Measurements from ENCODE around the gene VWA3A.
"Not testable (repeated sequence)": the region's sequence is repeated elsewhere in the genome, so short reads cannot be mapped to it uniquely, and the experiment has no call there.

The VWA3A gene

DNA sequence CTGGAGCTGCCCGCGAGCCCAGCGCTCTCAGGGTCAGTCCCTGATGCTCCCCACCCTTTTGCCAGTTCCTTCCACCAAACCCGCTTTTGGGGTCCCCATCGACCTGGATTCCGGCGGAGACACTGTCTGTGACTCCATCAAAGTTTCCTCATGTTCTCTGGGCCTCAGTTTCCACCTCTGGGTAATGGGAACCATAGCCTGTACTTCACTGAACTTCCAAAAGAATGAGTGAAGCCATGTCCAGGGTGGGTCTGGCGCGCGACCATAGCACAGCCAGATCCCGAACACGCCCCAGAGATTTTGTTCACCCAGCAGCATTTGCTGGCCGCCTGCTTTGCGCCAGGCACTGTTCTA is 70.3 kb downstream of the VWA3A start:
- no peak for DNase-seq (ENCODE audit: extremely low spot score)
- ChIA-PET CTCF (no interaction called here), POLR2A (no interaction called here)
- no peak for TF ChIP-seq LEF1 (IDR thresholded peaks at IDR 0.05; ENCODE audit: borderline replicate concordance)
- TF ChIP-seq L3MBTL2 (conservative IDR thresholded peaks at IDR 0.05): no peak
- no peak for TF ChIP-seq TARDBP (IDR thresholded peaks at IDR 0.05)
- no peak for TF ChIP-seq SUZ12 (IDR thresholded peaks at IDR 0.05)
- no peak for TF ChIP-seq FOXK2 (IDR thresholded peaks at IDR 0.05)
- no peak for TF ChIP-seq SP1 (IDR thresholded peaks at IDR 0.05)

DNA sequence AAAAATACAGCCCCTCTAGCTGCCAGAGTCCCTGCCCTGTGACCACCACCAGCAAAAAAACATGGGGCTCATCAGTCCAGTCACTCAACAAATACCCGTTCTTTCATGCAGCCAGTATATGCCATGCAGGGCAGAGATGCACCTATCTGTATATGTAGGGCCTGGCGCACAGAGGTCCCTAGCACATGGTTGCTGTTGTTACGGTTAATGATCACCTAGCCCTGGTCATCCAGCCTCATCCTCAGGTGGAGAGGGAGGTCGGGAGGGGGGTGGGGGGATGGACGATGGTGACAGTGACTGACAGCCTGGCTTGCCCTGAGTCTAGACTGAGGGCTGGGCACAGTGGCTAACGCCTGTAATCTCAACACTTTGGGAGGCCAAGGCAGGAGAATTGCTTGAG is 71.5 kb downstream of the VWA3A start:
- POLR2A ChIA-PET: no interaction called here
- CTCF ChIA-PET: interaction anchor here (1.0 kb wide), 1 partner anchor 86 kb away, joined by 3 read pairs; no protein-coding TSS in a partner anchor
- DNase-seq (ENCODE audit: extremely low spot score): no peak
- TF ChIP-seq LEF1 (IDR thresholded peaks at IDR 0.05; ENCODE audit: borderline replicate concordance) (no peak), L3MBTL2 (conservative IDR thresholded peaks at IDR 0.05) (no peak), CTBP1 (IDR thresholded peaks at IDR 0.05; ENCODE audit: borderline replicate concordance) (no peak), FOXM1 (IDR thresholded peaks at IDR 0.05; ENCODE audit: borderline replicate concordance) (no peak), ZNF384 (IDR thresholded peaks at IDR 0.05) (no peak), HDGF (IDR thresholded peaks at IDR 0.05; ENCODE audit: borderline replicate concordance) (no peak), FOXK2 (IDR thresholded peaks at IDR 0.05) (no peak), ARNT (IDR thresholded peaks at IDR 0.05) (no peak)
- TF ChIP-seq, protein P1, sequence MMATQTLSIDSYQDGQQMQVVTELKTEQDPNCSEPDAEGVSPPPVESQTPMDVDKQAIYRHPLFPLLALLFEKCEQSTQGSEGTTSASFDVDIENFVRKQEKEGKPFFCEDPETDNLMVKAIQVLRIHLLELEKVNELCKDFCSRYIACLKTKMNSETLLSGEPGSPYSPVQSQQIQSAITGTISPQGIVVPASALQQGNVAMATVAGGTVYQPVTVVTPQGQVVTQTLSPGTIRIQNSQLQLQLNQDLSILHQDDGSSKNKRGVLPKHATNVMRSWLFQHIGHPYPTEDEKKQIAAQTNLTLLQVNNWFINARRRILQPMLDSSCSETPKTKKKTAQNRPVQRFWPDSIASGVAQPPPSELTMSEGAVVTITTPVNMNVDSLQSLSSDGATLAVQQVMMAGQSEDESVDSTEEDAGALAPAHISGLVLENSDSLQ (IDR thresholded peaks at IDR 0.05): no peak

DNA sequence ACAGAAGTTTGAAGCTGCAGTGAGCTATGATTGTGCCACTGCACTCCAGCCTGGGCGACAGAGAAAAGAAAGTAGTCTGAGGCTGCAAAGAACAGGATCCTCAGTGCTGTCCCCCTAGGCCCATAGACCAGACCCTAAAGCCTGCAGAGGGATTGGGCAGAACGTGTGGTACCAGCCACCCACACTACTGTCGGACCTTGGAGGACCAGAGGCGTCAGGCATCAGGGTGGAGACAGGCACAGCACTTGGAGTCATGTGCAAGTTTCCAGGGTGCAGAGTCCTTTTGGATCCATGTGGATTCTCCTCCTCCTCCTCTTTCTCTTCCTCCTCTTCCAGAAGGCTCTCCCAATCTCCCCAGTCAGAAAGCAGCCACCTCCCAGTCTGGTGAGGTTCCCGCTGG is 72.1 kb downstream of the VWA3A start:
- POLR2A ChIA-PET: no interaction called here
- CTCF ChIA-PET: interaction anchor here (1.0 kb wide), 1 partner anchor 87 kb away, joined by 3 read pairs; no protein-coding TSS in a partner anchor
- DNase-seq (ENCODE audit: extremely low spot score): no peak
- TF ChIP-seq ZNF384 (IDR thresholded peaks at IDR 0.05) (no peak), SUZ12 (IDR thresholded peaks at IDR 0.05) (no peak), SP1 (IDR thresholded peaks at IDR 0.05) (no peak), ARNT (IDR thresholded peaks at IDR 0.05) (no peak), TARDBP (IDR thresholded peaks at IDR 0.05) (no peak), FOXM1 (IDR thresholded peaks at IDR 0.05; ENCODE audit: borderline replicate concordance) (no peak), FOXK2 (IDR thresholded peaks at IDR 0.05) (no peak), HDGF (IDR thresholded peaks at IDR 0.05; ENCODE audit: borderline replicate concordance) (no peak), LEF1 (IDR thresholded peaks at IDR 0.05; ENCODE audit: borderline replicate concordance) (no peak), NFRKB (IDR thresholded peaks at IDR 0.05) (no peak), ELF4 (IDR thresholded peaks at IDR 0.05) (no peak), BHLHE40 (IDR thresholded peaks at IDR 0.05; ENCODE audit: borderline replicate concordance) (no peak), L3MBTL2 (conservative IDR thresholded peaks at IDR 0.05) (no peak), FOXA1 (IDR thresholded peaks at IDR 0.05) (no peak), CTBP1 (IDR thresholded peaks at IDR 0.05; ENCODE audit: borderline replicate concordance) (no peak)
- TF ChIP-seq, protein P1 (IDR thresholded peaks at IDR 0.05): no peak

DNA sequence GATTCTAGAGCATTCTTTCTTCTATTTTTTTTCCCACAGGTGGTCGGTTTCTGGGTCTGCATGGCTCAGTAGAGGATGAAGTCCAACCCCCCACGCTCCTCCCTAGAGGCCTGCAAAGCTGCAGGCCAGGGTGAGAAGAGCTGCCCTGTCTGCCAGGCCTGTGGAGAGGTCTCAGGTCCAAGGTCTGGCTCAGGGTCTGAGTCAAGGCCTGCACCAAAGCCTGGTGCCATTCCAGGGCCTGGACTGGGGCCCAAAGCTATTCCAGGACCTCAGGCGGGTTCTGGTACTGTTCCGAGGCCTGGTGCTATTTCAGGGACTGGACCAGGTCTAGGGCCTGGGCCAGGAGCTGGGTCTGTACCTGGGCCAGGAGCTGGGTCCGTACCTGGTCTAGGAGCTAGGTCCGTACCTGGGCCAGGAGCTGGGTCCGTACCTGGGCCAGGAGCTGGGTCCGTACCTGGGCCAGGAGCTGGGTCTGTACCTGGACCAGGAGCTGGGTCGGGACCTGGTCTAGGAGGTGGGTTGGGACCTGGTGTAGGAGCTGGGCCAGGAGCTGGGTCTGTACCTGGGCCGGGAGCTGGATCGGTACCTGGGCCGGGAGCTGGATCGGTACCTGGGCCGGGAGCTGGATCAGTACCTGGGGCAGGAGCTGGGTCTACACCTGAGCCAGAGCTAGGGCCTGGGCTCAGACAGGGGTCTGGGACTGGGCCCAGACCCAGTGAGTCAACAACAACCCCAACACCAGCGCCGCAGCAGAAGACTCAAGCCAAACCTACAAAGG is 73.4 kb downstream of the VWA3A start:
- no peak for DNase-seq (ENCODE audit: extremely low spot score)
- TF ChIP-seq L3MBTL2 (conservative IDR thresholded peaks at IDR 0.05): no peak
- no peak for TF ChIP-seq NFRKB (IDR thresholded peaks at IDR 0.05)
- TF ChIP-seq FOXM1 (IDR thresholded peaks at IDR 0.05; ENCODE audit: borderline replicate concordance): no peak
- no peak for TF ChIP-seq FOXK2 (IDR thresholded peaks at IDR 0.05)
- TF ChIP-seq SP1 (IDR thresholded peaks at IDR 0.05): no peak
- TF ChIP-seq LEF1 (IDR thresholded peaks at IDR 0.05; ENCODE audit: borderline replicate concordance): no peak
- no peak for TF ChIP-seq BHLHE40 (IDR thresholded peaks at IDR 0.05; ENCODE audit: borderline replicate concordance)
- TF ChIP-seq ARNT (IDR thresholded peaks at IDR 0.05): no peak
- no peak for TF ChIP-seq FOXA1 (IDR thresholded peaks at IDR 0.05)
- no peak for TF ChIP-seq ELF4 (IDR thresholded peaks at IDR 0.05)
- no peak for TF ChIP-seq ZNF384 (IDR thresholded peaks at IDR 0.05)
- POLR2A ChIA-PET: no interaction called here
- CTCF ChIA-PET: interaction anchor here (0.8 kb wide), 1 partner anchor 24 kb away, joined by 4 read pairs; no protein-coding TSS in a partner anchor

DNA sequence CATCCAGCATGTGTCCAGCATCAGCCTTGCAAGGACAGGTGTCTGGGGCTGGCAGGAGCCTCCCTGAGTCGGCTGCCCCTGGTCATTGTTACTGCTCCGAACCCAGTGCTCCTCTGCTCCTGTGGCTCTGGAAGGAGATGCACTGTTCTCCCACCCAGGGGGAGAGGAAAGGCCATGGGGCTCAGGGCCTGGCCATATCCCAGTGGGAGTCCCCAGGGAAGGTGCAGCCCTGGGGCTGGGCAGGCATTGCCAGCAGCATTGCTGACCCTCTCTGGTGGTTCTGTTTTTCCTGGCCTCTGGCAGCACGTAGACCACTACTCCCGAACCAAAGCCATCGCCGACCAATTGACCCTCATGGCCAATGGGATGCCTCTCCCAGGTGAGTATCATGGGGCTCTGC is 79.6 kb downstream of the VWA3A start:
- CTCF ChIA-PET: no interaction called here
- POLR2A ChIA-PET: no interaction called here
- DNase-seq (ENCODE audit: extremely low spot score): no peak
- no peak for TF ChIP-seq CTBP1 (IDR thresholded peaks at IDR 0.05; ENCODE audit: borderline replicate concordance)

DNA sequence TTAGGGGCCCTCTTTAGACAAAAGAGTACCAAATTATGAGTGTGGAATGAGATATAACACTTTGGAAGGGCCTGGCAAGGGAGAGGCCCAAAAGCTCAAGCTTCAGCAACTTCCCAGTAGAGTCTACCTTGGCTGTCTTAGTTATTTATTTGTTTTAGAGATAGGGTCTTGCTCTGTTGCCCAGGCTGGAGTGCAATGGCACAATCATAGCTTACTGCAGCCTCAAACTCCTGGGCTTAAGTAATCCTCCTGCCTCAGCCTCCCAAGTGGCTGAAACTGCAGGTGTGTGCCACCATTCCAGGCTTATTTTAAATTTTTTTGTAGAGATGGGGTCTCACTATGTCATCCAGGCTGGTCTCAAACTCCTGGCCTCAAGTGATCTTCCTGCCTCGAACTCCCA is 80.3 kb downstream of the VWA3A start:
- CTCF ChIA-PET; DNase-seq (ENCODE audit: extremely low spot score); POLR2A ChIA-PET: not testable (repeated sequence)

DNA sequence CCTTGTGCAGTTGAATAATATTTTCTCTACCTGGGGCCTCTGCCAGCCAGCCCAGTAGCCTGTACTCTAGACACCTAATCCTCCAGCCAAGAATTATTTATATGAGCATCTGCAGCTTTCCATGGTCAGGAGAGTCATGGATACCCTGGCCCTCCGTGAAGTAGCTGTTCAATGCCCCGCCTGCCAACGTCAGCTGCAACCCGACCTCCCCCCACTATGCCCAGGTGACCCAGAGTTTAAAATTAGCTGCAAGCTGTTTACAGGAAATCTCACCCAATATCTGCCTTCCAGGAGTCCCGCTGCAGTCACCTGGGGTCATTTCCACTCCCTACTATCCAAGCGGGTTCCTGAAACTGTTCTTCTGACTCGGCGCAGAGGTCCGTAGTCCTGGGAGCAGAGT is 82.3 kb downstream of the VWA3A start:
- DNase-seq (ENCODE audit: extremely low spot score): no peak
- CTCF ChIA-PET: interaction anchor here (0.6 kb wide), 1 partner anchor 14 kb away, joined by 3 read pairs; no protein-coding TSS in a partner anchor
- no peak for TF ChIP-seq FOXK2 (IDR thresholded peaks at IDR 0.05)
- TF ChIP-seq FOXM1 (IDR thresholded peaks at IDR 0.05; ENCODE audit: borderline replicate concordance): no peak
- TF ChIP-seq ELF4 (IDR thresholded peaks at IDR 0.05): no peak
- TF ChIP-seq SUZ12 (IDR thresholded peaks at IDR 0.05): no peak
- no peak for TF ChIP-seq LEF1 (IDR thresholded peaks at IDR 0.05; ENCODE audit: borderline replicate concordance)
- TF ChIP-seq CTBP1 (IDR thresholded peaks at IDR 0.05; ENCODE audit: borderline replicate concordance): no peak
- TF ChIP-seq FOXA1 (IDR thresholded peaks at IDR 0.05): no peak
- TF ChIP-seq ZNF384 (IDR thresholded peaks at IDR 0.05): no peak
- TF ChIP-seq ARNT (IDR thresholded peaks at IDR 0.05): no peak
- POLR2A ChIA-PET: no interaction called here
